NOMO-1 treated with DMSO at 0.1 percent for 48 hours (cell line): ENCODE measurements around the gene RARB.

Experiments
- DNase-seq: peaks from one replicate; lab custom pipeline; 2025; ENCODE audit not compliant: unreplicated experiment; lab: John Stamatoyannopoulos, UW

Gene RARB

GRCh38 chr3:25421747-25422146, 6.3 kb upstream of the RARB start:
- no peak for DNase-seq

- DNase-seq, result no peak
These were observed 4.1 kb upstream of the RARB start for GRCh38 chr3:25423780-25424588.

GRCh38 chr3:25424614-25425013, 3.4 kb upstream of the RARB start:
- no peak for DNase-seq

- no peak for DNase-seq
These were observed 1.7 kb upstream of the RARB start for GRCh38 chr3:25426408-25426807.

- DNase-seq, result no peak
These were observed 908 bp upstream of the RARB start for GRCh38 chr3:25427155-25427554.

- no peak for DNase-seq
These were observed 511 bp upstream of the RARB start for GRCh38 chr3:25427563-25427941.

GRCh38 chr3:25428789-25429335, 799 bp downstream of the RARB start:
- DNase-seq, result no peak

- no peak for DNase-seq
These were observed 1.6 kb downstream of the RARB start for GRCh38 chr3:25429361-25430286.

GRCh38 chr3:25430287-25430934, 2.3 kb downstream of the RARB start:
- no peak for DNase-seq

- DNase-seq, result no peak
These were observed 3.1 kb downstream of the RARB start for GRCh38 chr3:25430935-25431770.

- no peak for DNase-seq
These were observed 4.2 kb downstream of the RARB start for GRCh38 chr3:25432176-25432720.

GRCh38 chr3:25433106-25433505, 5.0 kb downstream of the RARB start:
- DNase-seq, result no peak

- no peak for DNase-seq
These were observed 5.8 kb downstream of the RARB start for GRCh38 chr3:25433868-25434267.

- DNase-seq, result no peak
These were observed 9.9 kb downstream of the RARB start for GRCh38 chr3:25437953-25438352.

- DNase-seq, result no peak
These were observed 10.9 kb downstream of the RARB start for GRCh38 chr3:25438791-25439555.

- DNase-seq, result no peak
These were observed 13.3 kb downstream of the RARB start for GRCh38 chr3:25441234-25441856.

- no peak for DNase-seq
These were observed 14.4 kb downstream of the RARB start for GRCh38 chr3:25442486-25442885.

- DNase-seq, result no peak
These were observed 16.2 kb downstream of the RARB start for GRCh38 chr3:25444273-25444672.

GRCh38 chr3:25445731-25446130, 17.7 kb downstream of the RARB start:
- DNase-seq, result no peak
